ENCODE results near the gene NCOA3. TPM values are rescaled to one million over a fixed set of nuclear protein-coding genes. Genes with fewer than 3 reads are reported as not detected.
A peak's percentile ranks its signal among the peaks of the same experiment; 100 is the strongest.

Gene NCOA3
- total RNA-seq, 2 experiments from 2014 or later: 59.9 to 65.4 TPM

- Histone ChIP-seq H3K36me3 (ENCODE audit: insufficient read depth, low read length) (no peaks in the 10 kb centered on the region), H3K9me3 (ENCODE audit: control insufficient read depth in 1 of 2, insufficient read depth in 1 of 2, low read length in 2 of 2) (no peaks in the 10 kb centered on the region), H3K4me3 (ENCODE audit: low read length) (no peak overlapping the region), H3K27ac (ENCODE audit: low read depth in 1 of 2, low read length in 2 of 2) (no peak overlapping the region), H3K4me1 (ENCODE audit: insufficient read depth, low read length) (peaks cover 24% of the 10 kb centered on the region), H3K27me3 (ENCODE audit: control insufficient read depth in 1 of 2, insufficient read depth in 2 of 2, low read length in 2 of 2) (no peaks in the 10 kb centered on the region)
- ATAC-seq (ENCODE audit: poor library complexity): no peak
- no peak overlapping the region for H3K4me3 Mint-ChIP-seq
- peaks cover 72% of the 10 kb centered on the region for H3K4me1 Mint-ChIP-seq (ENCODE audit: low read depth)
- H3K9me3 Mint-ChIP-seq: no peaks in the 10 kb centered on the region
- no peak for TF ChIP-seq CTCF (IDR thresholded peaks at IDR 0.05)
- no peak for DNase-seq
- POLR2A ChIA-PET: no interaction called here
- CTCF ChIA-PET: interaction anchor here (0.6 to 0.7 kb wide), 2 partner anchors 9 to 211 kb away, joined by 3 read pairs; no protein-coding TSS in a partner anchor
- H3K27me3 Mint-ChIP-seq: no peaks in the 10 kb centered on the region
- peak overlapping the region; percentile 13 for H3K27ac Mint-ChIP-seq
- H3K36me3 Mint-ChIP-seq (ENCODE audit: low read depth): peaks cover 15% of the 10 kb centered on the region
- intact Hi-C loops (cut with DNase I, micrococcal nuclease): loop anchor here in 1 of 2 experiments (10.0 kb wide), 1 partner anchor 54 kb away; the partner anchor contains the start of gene NCOA3
Observed at GRCh38 chr20:47559141-47559540, 57.5 kb downstream of the NCOA3 start.

- intact Hi-C loops (cut with DNase I, micrococcal nuclease): no loop called here
- H3K27ac Mint-ChIP-seq: no peak overlapping the region
- POLR2A ChIA-PET: interaction anchor here (0.6 kb wide), 1 partner anchor 74 kb away, joined by 3 read pairs; no protein-coding TSS in a partner anchor
Observed at GRCh38 chr20:47561180-47561579, 59.5 kb downstream of the NCOA3 start.

GRCh38 chr20:47561603-47562583 lies 60.2 kb downstream of the NCOA3 start:
- peaks cover 68% of the 10 kb centered on the region for H3K4me1 Mint-ChIP-seq (ENCODE audit: low read depth)
- H3K9me3 ChIP-seq (ENCODE audit: control insufficient read depth in 1 of 2, insufficient read depth in 1 of 2, low read length in 2 of 2): no peaks in the 10 kb centered on the region
- peaks cover 34% of the 10 kb centered on the region for H3K4me1 ChIP-seq (ENCODE audit: insufficient read depth, low read length)
- no peak overlapping the region for H3K4me3 ChIP-seq (ENCODE audit: low read length)
- TF ChIP-seq CTCF (IDR thresholded peaks at IDR 0.05): no peak
- H3K27ac Mint-ChIP-seq: no peak overlapping the region
- ATAC-seq (ENCODE audit: poor library complexity): no peak
- no peak overlapping the region for H3K27ac ChIP-seq (ENCODE audit: low read depth in 1 of 2, low read length in 2 of 2)
- ChIA-PET CTCF (interaction anchor here (1.0 kb wide), 1 partner anchor 49 kb away, joined by 3 read pairs; no protein-coding TSS in a partner anchor), POLR2A (interaction anchor here (0.7 kb wide), 1 partner anchor 46 kb away, joined by 4 read pairs; no protein-coding TSS in a partner anchor)
- H3K36me3 Mint-ChIP-seq (ENCODE audit: low read depth): peaks cover 12% of the 10 kb centered on the region
- no peak for DNase-seq
- no peak overlapping the region for H3K4me3 Mint-ChIP-seq
- intact Hi-C loops (cut with DNase I, micrococcal nuclease): no loop called here
- no peaks in the 10 kb centered on the region for H3K27me3 ChIP-seq (ENCODE audit: control insufficient read depth in 1 of 2, insufficient read depth in 2 of 2, low read length in 2 of 2)
- no peaks in the 10 kb centered on the region for H3K9me3 Mint-ChIP-seq
- H3K36me3 ChIP-seq (ENCODE audit: insufficient read depth, low read length): no peaks in the 10 kb centered on the region
- no peaks in the 10 kb centered on the region for H3K27me3 Mint-ChIP-seq

More at GRCh38 chr20:47561180-47561579, 59.5 kb downstream of the NCOA3 start:
- Histone ChIP-seq H3K36me3 (ENCODE audit: insufficient read depth, low read length) (no peaks in the 10 kb centered on the region), H3K27ac (ENCODE audit: low read depth in 1 of 2, low read length in 2 of 2) (no peak overlapping the region), H3K9me3 (ENCODE audit: control insufficient read depth in 1 of 2, insufficient read depth in 1 of 2, low read length in 2 of 2) (no peaks in the 10 kb centered on the region), H3K4me1 (ENCODE audit: insufficient read depth, low read length) (peaks cover 30% of the 10 kb centered on the region), H3K27me3 (ENCODE audit: control insufficient read depth in 1 of 2, insufficient read depth in 2 of 2, low read length in 2 of 2) (no peaks in the 10 kb centered on the region), H3K4me3 (ENCODE audit: low read length) (no peak overlapping the region)
- peaks cover 12% of the 10 kb centered on the region for H3K36me3 Mint-ChIP-seq (ENCODE audit: low read depth)
- H3K9me3 Mint-ChIP-seq: no peaks in the 10 kb centered on the region
- CTCF ChIA-PET: interaction anchor here (0.6 kb wide), 1 partner anchor 101 kb away, joined by 11 read pairs; no protein-coding TSS in a partner anchor
- ATAC-seq (ENCODE audit: poor library complexity) (no peak), DNase-seq (no peak)
- peaks cover 75% of the 10 kb centered on the region for H3K4me1 Mint-ChIP-seq (ENCODE audit: low read depth)
- no peak for TF ChIP-seq CTCF (IDR thresholded peaks at IDR 0.05)
- no peaks in the 10 kb centered on the region for H3K27me3 Mint-ChIP-seq
- H3K4me3 Mint-ChIP-seq: no peak overlapping the region

Data from CD4-positive, alpha-beta T cell (primary cell).